CD4-positive, alpha-beta T cell treated with Interleukin-6 at 100 ng/mL for 8 hours (primary cell): ENCODE data around the gene KRTAP13-3.

Source experiments
- DNase-seq: peaks from one replicate; pipeline ENCODE4 v3.0.0-alpha.2; 2020; ENCODE audit warnings: mixed read lengths, low spot score

Gene KRTAP13-3, protein sequence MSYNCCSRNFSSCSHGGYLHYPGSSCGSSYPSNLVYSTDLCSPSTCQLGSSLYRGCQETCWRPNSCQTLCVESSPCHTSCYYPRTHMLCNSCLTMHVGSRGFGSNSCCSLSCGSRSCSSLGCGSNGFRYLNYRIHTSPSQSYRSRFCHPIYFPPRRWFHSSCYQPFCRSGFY

DNA sequence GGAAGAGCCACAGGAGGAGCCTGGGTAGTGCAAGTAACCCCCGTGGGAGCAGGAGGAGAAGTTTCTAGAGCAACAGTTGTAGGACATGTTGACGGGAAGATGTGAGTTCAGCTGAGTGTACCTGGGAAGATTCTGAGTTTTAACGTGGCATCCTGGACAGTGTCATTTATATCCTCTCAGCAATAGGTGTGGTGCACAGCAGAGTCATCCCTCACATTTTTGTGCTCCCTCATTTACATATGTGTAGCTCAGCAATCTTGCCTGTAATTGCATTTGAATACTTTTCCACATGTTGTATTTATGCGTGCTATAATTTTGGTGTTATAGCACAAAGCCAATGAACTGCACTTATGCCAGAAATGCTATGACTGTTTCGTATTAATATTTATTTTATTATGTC is at the start of gene KRTAP13-3:
Gene KRTAP13-3 (minus strand): TSS at position 101 of the 400 bp plus-strand sequence. CDS start 14 bp downstream, at position 87.
- no peak for DNase-seq

DNA sequence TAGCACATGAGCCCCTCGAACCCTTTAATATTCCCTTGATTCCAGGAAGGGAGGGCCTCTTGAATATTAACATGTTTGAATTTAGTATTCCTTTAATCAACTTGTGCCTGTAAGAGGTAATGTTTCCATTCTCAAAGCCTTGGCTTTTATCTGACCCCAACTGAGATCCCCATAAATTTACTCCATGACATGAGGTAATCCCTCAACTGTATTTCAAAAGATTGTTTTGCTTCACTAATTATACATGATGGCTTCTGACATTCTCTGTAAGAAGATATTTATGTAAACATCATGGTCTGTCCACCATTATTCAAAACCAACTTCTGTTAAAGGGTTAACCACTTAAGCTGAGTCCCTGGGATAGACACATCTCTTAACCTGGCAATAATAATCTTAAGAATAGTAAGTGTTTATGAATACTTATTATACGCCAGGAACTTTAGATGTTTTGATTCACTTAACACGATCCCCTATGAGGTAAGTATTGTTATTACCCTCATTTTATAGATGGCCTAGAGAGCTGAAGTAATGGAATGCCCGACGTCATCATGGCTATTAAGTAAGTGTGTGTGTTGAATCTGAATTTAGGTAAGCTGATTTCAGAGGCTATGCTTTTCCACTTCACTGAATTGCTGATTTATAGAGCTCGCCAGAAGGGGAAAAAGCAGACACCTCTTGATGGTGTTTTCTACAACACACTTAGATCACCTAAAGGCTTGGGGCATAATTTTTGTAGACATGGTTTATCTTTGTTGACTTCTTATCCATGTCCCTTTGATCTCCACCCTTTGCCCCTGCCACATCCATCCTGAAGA is 43.4 kb upstream of the KRTAP13-3 start:
- no peak for DNase-seq

DNA sequence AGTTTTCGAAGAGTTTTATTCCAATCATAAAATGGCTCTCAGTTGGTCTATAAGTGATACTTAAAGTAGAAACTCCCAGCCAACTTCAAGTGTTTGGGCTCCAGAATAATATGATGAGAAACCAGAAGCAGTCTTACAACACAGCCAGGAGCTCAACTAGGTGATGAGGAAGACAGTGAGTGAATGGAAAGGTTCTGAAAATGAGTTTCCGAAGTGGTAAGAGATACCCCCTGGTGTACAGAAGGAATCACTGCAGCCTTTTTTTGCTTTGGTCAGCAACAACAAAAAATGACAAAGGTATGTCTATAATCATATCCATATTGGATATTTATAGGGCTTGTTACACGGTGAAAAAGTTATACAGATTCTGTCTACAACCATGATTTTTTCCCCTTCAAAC is 38.0 kb upstream of the KRTAP13-3 start:
- DNase-seq = no peak

DNA sequence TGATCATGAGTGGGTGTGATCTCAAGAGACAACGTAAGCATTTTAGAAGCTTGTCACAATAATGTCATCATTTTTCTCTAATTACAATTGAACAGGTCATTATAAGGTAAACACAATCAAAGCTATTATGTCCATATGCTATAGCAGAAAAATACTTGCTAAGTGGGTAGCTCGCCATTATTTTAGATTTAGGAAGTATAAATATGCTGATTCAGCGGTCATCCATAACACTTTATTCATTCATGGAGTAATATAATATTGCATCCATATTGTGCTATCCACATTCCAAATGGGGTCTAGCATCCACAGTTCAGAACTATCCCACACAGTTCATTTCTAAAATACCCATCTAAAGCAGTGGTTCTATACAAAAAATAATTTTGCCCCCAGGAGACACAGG is 22.8 kb upstream of the KRTAP13-3 start:
- DNase-seq = no peak

DNA sequence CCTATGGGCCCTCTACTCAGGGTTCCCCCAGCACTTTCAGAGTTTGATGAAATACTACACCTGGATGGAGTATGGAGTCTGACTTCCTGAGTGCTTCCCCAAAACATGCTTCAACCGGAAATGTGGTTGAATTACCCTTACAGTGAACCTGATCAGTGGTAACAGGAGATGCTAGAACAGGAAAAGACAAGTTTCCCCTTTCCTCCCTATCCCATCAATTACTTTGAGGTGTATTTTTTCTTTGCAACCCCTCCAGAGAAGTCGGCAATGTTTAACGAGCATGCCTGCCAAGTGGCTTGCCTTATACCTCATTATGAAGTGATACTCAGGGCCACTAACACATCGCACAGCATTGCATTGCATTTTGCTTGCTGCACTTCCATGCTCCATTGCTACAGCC is 21.3 kb upstream of the KRTAP13-3 start:
- DNase-seq = no peak

DNA sequence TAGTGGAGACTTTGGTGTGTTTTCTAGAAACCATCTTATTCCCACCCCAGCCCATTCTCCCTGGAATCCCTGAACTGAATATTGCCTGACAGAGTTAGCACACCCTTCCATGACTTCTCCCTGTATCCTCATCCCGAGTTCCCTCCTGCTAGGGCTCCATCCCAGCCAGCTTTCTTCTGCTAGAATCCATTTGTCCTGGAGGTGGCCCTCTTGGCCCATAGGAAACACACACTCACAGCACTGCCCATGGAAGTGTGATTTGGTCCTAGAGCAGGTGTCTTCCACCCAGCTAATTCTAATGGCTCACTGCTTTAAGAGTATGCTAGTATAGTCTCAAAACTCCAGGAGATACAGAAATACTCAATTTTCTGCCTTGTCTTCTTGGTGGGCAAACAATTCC is 18.5 kb upstream of the KRTAP13-3 start:
- no peak for DNase-seq

DNA sequence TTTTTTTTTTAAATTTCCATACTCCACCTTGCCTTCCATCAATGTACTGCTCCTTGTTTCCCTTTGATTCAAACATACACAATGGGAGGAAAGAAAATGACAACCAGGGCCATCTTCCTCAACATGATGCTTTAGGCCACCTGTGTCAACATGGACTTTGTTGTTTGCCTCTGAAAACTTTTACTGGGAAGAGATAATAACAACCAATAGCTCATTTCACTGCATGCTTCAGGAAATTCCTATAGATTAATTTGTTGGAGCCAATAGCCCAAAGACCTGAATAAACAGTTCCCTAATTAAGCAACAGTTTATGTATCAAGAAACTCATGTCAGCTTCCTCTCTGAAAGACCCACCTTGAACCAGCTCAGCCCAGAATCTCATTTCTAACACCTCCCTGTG is 17.5 kb upstream of the KRTAP13-3 start:
- no peak for DNase-seq

DNA sequence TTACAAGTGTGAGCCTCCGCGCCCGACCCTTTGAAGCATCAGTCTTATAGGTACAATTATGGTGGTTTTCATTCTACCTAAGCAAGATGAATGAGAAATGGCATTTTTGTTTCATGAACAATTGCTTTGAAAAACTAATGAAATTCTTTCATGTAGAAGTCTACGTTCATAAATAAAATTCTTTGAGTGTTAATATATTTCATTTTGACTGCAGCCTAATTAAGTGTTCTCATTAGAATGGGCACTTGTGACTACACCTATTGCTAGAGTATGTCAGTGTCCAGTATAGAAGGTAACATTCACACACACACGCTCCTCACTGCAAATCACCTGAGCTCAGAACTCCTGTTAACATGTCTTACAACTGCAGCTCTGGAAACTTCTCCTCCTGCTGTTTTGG is 14.2 kb upstream of the KRTAP13-3 start, which contains the start of gene KRTAP15-1:
Gene KRTAP15-1 (plus strand): TSS at position 301 of the 400 bp plus-strand sequence. CDS start 53 bp downstream, at position 354.
- DNase-seq = no peak

DNA sequence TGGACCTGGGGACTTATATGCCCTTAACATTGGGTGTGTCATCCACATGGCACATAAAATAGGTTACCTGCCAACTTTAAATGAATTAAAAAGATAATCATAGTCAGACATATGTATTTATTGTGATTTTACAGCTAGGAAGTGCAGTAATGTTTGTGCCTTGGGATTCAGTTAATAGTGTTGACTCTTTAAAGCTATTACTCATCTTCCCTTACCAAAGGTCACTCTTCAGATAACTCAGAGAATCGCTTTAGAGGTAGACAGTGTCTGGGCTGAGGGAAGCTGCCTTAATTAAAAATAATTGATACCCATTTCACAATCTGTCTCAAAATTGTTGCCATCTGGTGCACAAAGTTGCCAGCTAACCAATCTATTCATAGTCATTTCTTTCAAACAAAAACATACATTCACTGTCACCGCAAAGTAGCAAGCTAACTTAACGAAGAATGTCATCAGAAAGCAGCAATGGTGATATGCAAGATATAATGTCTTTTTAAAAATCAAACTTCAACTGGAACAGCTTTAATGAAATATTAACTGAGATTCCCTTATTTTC is 11.4 kb upstream of the KRTAP13-3 start:
- no peak for DNase-seq

DNA sequence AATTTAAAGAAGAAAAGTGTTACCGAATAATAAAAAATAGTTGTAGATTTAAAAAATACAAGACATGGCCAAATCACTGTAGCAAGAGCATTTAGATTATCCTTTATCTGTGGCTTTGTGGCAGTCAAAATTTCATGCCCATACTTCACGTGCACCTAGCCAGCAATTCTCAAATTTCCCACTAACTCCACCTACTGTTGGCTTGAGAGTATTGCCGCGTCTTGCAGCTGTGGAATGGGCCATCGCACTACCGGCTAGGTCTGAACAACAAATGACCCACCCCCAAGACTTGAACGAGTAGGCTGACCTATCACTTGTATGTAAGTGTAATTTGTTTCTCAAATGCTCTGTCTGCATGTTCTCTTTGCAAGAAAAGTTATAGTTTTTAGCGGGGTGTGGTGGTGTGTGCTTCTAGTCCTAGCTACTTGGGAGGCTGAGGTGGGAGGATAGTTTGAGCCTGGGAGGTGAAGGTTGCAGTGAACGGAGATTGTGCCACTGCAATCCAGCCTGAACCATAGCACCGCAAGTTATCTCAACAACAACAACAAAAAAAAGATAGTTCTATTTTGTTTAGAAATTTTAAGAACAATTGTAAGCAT is 8.4 kb upstream of the KRTAP13-3 start:
- DNase-seq = no peak

DNA sequence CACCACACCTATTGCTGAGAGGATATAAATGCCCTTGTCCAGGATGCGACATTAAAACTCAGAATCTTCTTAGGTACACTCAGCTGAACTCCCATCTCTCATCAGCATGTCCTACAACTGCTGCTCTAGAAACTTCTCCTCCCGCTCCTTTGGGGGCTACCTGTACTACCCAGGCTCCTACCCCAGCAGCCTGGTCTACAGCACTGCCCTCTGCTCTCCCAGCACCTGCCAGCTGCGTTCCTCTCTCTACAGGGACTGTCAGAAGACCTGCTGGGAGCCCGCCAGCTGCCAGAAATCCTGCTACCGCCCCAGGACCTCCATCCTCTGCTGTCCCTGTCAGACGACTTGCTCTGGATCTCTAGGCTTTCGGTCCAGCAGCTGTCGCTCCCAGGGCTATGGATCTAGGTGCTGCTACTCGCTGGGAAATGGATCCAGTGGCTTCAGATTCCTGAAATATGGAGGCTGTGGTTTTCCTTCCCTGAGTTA is 4.5 kb upstream of the KRTAP13-3 start, which contains the start of gene KRTAP13-4:
Gene KRTAP13-4 (plus strand): TSS at position 51 of the 486 bp plus-strand sequence. CDS start 56 bp downstream, at position 107.
- DNase-seq = no peak

DNA sequence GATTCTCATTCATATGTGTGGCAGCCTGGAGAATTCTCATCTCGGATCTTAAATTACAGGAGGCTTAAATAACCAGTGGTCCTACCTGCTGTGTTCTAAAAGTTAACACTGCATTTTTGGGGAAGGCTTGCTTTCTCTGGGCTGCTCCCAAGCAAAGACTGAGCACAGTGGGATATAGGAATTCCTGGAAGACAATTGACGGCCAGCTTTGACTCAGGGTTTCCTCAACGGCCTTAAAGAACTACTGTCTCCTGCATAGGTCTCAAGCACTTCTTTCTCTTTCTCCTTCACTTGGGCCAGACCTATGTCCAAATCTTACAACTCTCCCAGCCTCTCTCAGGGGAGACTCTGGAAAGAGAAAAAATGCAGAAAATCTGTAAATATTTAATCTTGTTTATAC is 1.0 kb upstream of the KRTAP13-3 start:
- DNase-seq = no peak

DNA sequence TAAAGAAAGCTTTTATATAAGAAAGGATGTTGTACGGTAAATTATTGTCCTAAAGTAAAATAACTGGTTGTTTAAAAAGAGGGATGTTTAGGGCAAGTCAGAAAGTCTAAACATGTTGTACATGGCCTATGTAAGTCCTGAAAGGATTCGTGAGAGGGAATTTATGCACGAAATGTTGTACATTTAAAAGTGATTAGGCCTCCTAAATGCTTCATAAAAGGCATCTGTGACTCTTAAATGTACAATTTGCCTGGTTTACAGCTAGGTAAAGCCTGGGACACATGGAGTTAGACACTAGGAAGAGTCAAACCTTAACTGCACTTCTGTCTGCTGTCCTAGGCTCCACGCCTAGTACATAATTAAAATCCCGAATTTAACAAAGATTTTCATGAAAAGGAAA is 9.7 kb downstream of the KRTAP13-3 start:
- DNase-seq = no peak

DNA sequence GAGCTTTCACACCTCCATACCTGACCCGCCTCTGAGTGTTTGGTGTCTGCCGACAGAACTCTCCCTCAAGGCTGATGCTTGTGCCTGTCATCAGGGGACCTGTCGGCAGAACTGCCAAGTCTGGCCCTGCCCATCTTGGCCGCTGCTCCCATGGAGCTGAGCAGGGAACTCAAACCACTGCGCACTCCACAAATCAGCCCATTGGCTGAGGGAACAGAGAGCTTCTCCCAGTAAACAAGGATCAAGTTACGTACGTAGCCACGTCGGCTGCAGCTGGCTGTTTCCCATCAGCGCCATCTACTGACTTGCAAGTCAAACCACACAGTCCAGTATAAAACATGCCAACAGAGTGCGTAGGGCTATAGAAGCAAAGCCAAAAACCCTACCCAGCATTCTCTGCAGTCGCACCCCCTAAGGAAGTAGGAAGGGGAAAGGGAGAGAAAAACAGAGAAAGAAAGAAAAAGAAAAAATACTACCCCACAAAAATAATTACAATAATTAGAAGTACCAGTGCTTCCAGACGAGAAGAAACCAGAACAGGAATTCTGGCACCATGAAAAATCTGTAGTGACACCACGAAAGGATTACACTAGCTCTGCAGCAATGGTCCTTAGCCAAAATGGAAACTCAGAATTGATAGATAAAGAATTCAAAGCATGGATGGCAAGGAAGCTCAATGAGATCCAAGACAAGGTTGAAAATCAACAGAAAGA is 16.8 kb downstream of the KRTAP13-3 start:
- DNase-seq = no peak

DNA sequence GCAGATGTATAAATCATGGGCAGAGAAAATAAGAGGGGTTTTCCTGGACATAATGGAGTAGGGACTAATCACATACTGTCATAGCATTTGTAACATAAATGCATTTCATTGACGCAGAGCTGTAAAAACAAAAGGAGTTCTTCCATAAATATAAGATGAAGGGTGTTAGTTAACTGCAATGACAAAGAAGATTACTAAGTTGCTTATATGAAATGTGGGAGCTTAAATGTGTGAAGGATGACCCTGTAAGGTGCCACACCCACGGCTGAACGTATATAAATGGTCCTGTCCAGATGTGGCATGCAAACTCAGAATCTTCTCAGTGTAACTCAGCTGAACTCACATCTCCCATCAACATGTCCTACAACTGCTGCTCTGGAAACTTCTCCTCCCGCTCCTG is 30.0 kb downstream of the KRTAP13-3 start, which contains the start of gene KRTAP13-1:
Gene KRTAP13-1 (plus strand): TSS at position 301 of the 400 bp plus-strand sequence. CDS start 56 bp downstream, at position 357.
- DNase-seq = no peak

DNA sequence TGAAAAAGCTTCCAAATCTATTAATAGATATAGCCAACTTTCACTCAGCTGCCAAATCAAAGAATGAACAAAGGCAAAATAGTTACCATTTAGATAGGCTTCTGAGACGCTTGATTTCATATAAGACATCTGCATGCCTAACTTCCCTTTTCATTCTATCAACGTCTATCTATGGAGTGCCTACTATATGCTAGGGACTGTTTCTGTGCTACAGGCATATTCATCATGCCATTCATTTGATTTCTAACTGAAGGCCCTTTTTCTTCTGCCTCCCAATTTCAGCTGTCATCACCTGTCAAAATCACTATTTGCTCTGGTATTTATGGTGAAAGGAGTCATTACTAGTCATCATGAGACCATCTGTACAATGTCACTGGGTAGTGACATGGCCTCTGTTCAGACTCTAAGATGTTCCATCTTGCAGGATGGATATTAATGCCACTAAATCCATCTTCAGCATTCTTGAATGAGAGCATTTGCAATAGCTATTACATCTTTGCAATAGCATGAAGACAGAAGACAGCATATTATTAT is 34.2 kb downstream of the KRTAP13-3 start:
- no peak for DNase-seq

DNA sequence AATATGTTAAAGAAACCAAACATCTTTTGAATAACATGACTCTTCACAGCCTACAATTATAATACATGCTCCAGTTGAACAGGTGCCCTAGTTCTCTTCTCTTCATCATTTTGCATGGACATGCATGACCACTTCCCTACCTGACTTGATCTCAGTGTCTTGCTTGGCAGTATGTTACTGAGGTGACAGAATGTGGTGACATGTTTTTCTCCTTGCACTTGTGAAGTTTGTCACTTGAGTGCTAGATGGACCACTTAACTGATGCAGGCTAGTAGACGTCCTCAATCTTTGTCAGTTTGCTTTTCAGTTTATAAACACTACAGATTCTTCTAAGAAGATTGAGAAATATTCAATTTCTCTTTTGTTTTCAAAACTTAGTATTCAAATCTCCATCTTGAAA is 43.5 kb downstream of the KRTAP13-3 start:
- DNase-seq = no peak
